Measurements from ENCODE around the gene BUB3.

DNA sequence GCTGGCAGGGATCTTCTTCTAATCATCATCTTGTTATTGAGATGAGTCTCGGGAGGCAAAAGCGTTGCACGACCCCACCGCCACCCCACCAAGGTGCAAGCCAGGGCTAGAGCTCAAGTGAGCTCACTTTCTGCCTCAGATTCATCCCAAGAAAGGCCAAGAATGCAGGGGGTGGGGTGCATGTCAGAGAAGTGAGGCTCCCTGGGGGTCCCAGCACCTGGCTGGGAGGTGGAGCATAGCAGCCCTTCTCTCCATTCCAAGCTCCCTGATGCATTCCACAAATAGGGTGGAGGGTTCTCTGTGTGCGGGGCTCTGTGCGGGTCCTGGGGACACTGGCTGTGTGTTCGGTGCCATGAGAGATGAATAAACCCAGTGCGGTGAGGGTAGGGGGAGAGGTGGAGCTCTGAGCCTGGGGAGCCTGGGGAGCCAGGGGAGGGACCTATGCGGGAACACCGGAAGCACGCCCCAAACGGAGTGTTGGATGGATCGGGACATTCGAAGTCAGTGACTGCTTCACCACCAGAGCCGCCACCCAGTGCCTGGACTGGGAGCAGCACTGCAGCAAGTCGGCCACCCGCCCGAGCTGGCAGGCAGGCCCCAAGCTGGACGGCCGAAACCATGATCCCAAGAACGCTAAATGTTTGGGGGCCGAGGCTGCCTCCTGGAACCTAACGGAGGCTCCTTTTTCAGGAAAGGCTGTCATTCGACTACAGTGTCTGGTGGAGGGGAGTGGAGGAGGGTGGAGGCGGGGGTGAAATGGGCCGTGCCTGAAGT, 36.4 kb upstream of the BUB3 start:
- TF ChIP-seq, protein P1, sequence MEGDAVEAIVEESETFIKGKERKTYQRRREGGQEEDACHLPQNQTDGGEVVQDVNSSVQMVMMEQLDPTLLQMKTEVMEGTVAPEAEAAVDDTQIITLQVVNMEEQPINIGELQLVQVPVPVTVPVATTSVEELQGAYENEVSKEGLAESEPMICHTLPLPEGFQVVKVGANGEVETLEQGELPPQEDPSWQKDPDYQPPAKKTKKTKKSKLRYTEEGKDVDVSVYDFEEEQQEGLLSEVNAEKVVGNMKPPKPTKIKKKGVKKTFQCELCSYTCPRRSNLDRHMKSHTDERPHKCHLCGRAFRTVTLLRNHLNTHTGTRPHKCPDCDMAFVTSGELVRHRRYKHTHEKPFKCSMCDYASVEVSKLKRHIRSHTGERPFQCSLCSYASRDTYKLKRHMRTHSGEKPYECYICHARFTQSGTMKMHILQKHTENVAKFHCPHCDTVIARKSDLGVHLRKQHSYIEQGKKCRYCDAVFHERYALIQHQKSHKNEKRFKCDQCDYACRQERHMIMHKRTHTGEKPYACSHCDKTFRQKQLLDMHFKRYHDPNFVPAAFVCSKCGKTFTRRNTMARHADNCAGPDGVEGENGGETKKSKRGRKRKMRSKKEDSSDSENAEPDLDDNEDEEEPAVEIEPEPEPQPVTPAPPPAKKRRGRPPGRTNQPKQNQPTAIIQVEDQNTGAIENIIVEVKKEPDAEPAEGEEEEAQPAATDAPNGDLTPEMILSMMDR (conservative IDR thresholded peaks at IDR 0.05 in 1 of 2, IDR thresholded peaks at IDR 0.05 in 1 of 2; ENCODE audit: low read depth in 1 of 2, low read length in 2 of 2), result no peak
- no peak for TF ChIP-seq EZH2 (IDR thresholded peaks at IDR 0.05; ENCODE audit: low read length, missing control alignments)
